IMR-90 (cell line): Measurements from ENCODE around the gene SIN3B. TPM values are rescaled to one million over a fixed set of nuclear protein-coding genes. Genes with fewer than 3 reads are reported as not detected.

Source experiments
- ATAC-seq: fragments of 200-7000 bp; cut with Tn5 transposase; 2 replicates; pipeline ENCODE4 v1.9.1; 2020; ENCODE audit warnings: low read depth, mild to moderate bottlenecking, moderate library complexity
- BruUV-seq: library from RNA; stranded (reverse); fragments of 400-500 nt; replicated peaks from 2 replicates; lab custom pipeline; 2021; lab: Mats Ljungman, UMichigan
- CTCF ChIA-PET: fragments of 300-600 bp; formaldehyde crosslinking; extraction: SDS; loops from one replicate; lab custom pipeline; 2021; ENCODE audit warnings: antibody characterized with exemption; lab: Yijun Ruan, JAX
- POLR2A ChIA-PET: fragments of 300-600 bp; sonication (Branson Sonifier 250); formaldehyde crosslinking; loops from one replicate; lab custom pipeline; 2022; ENCODE audit warnings: antibody characterized with exemption; ENCODE audit not compliant: unreplicated experiment; lab: Charles Lee
- DNase-seq: peaks from one replicate; pipeline ENCODE4 v3.0.0; 2013
- H2AFZ ChIP-seq: replicated peaks from 2 replicates; pipeline ENCODE3; 2013; ENCODE audit warnings: low read length, mild to moderate bottlenecking; ENCODE audit not compliant: poor library complexity
- H2AK5ac ChIP-seq: 2 replicates; pipeline ENCODE4 v1.6.1; 2013; ENCODE audit warnings: low read depth, low read length, inconsistent platforms
- H2AK9ac ChIP-seq: replicated peaks from 2 replicates; pipeline ENCODE3; 2013; ENCODE audit warnings: mild to moderate bottlenecking, low read depth, low read length, moderate library complexity; ENCODE audit not compliant: poor library complexity
- H2BK120ac ChIP-seq: 2 replicates; pipeline ENCODE4 v1.6.1; 2013; ENCODE audit warnings: low read depth, low read length, inconsistent platforms
- H2BK15ac ChIP-seq: 3 replicates; pipeline ENCODE4 v1.6.1; 2013; ENCODE audit warnings: low read depth, low read length, inconsistent platforms
- H2BK20ac ChIP-seq: 2 replicates; pipeline ENCODE4 v1.6.1; 2013; ENCODE audit warnings: low read depth, mild to moderate bottlenecking, inconsistent platforms, low read length, moderate library complexity
- H2BK5ac ChIP-seq: 2 replicates; pipeline ENCODE4 v1.6.1; 2013; ENCODE audit warnings: mild to moderate bottlenecking, low read depth, low read length, inconsistent platforms; ENCODE audit not compliant: poor library complexity, severe bottlenecking
- H3K14ac ChIP-seq: replicated peaks from 2 replicates; pipeline ENCODE4 v1.6.1; 2013; ENCODE audit warnings: low read depth, low read length, inconsistent platforms
- H3K18ac ChIP-seq: 2 replicates; pipeline ENCODE4 v1.6.1; 2013; ENCODE audit warnings: low read depth, low read length, control low read depth
- H3K23ac ChIP-seq: 2 replicates; pipeline ENCODE4 v1.6.1; 2013; ENCODE audit warnings: low read depth, low read length, inconsistent platforms
- H3K27ac ChIP-seq: 2 replicates; pipeline ENCODE4 v1.5.1; 2013; ENCODE audit warnings: mild to moderate bottlenecking, control low read depth, low read length; ENCODE audit not compliant: insufficient read depth
- H3K27me3 ChIP-seq: 2 replicates; pipeline ENCODE4 v1.6.1; 2013; ENCODE audit warnings: low read length; ENCODE audit not compliant: control insufficient read depth, insufficient read depth
- H3K36me3 ChIP-seq: 2 replicates; pipeline ENCODE4 v1.6.1; 2013; ENCODE audit warnings: low read length, mixed read lengths; ENCODE audit not compliant: control insufficient read depth, insufficient read depth
- H3K4ac ChIP-seq: 2 replicates; pipeline ENCODE4 v1.6.1; 2013; ENCODE audit warnings: low read depth, low read length, inconsistent platforms
- H3K4me1 ChIP-seq: 2 replicates; pipeline ENCODE4 v1.6.1; 2013; ENCODE audit warnings: low read length, mixed read lengths; ENCODE audit not compliant: control insufficient read depth, insufficient read depth
- H3K4me2 ChIP-seq: 2 replicates; pipeline ENCODE4 v1.6.1; 2013; ENCODE audit warnings: low read depth, mild to moderate bottlenecking, control low read depth, low read length, moderate library complexity
- H3K4me3 ChIP-seq: 2 replicates; pipeline ENCODE4 v1.5.1; 2013; ENCODE audit warnings: low read depth, mild to moderate bottlenecking, control low read depth, low read length, moderate library complexity; ENCODE audit not compliant: insufficient read depth
- H3K56ac ChIP-seq: 2 replicates; pipeline ENCODE4 v1.6.1; 2013; ENCODE audit warnings: low read length, inconsistent platforms; ENCODE audit not compliant: insufficient read depth; ENCODE audit errors: extremely low read depth
- H3K79me1 ChIP-seq, 2 experiments: 2 replicates each; pipeline ENCODE4 v1.6.1; 2013; ENCODE audit warnings: low read length in 2 of 2, inconsistent platforms in 1 of 2, low read depth in 1 of 2
- H3K9ac ChIP-seq: 2 replicates; pipeline ENCODE4 v1.6.1; 2013; ENCODE audit warnings: low read depth, low read length, control low read depth
- H3K9me1 ChIP-seq: 2 replicates; pipeline ENCODE4 v1.6.1; 2013; ENCODE audit warnings: low read length, inconsistent platforms; ENCODE audit not compliant: insufficient read depth
- H3K9me3 ChIP-seq: 2 replicates; pipeline ENCODE4 v1.6.1; 2013; ENCODE audit warnings: low read length; ENCODE audit not compliant: control insufficient read depth, insufficient read depth
- H4K20me1 ChIP-seq: 2 replicates; pipeline ENCODE4 v1.6.1; 2013; ENCODE audit warnings: low read length, inconsistent platforms; ENCODE audit not compliant: insufficient read depth
- H4K5ac ChIP-seq: 2 replicates; pipeline ENCODE4 v1.6.1; 2013; ENCODE audit warnings: mild to moderate bottlenecking, low read depth, low read length, control low read depth
- H4K8ac ChIP-seq, 2 experiments: 2 replicates each; pipeline ENCODE4 v1.6.1; 2013; ENCODE audit warnings: low read depth in 2 of 2, low read length in 2 of 2, control low read depth in 1 of 2, inconsistent platforms in 1 of 2
- H4K91ac ChIP-seq: 2 replicates; pipeline ENCODE4 v1.6.1; 2013; ENCODE audit warnings: low read depth, low read length, inconsistent platforms; ENCODE audit not compliant: insufficient read depth
- BHLHE40 ChIP-seq: fragments of 150-350 bp; IDR thresholded peaks from 2 replicates; pipeline ENCODE4 v1.6.1; 2016; ENCODE audit warnings: mild to moderate bottlenecking, low read depth, low read length
- CEBPB ChIP-seq: IDR thresholded peaks from 2 replicates; pipeline ENCODE4 v1.6.1; 2012; ENCODE audit warnings: low read depth, low read length, improper control_type of control experiment
- CHD1 ChIP-seq: IDR thresholded peaks from 2 replicates; pipeline ENCODE4 v1.6.1; 2012; ENCODE audit warnings: low read depth, low read length, improper control_type of control experiment
- CTCF ChIP-seq: conservative IDR thresholded peaks from 2 replicates; pipeline ENCODE4 v1.5.1; 2012; ENCODE audit warnings: mild to moderate bottlenecking, low read depth, low read length, improper control_type of control experiment
- MAFK ChIP-seq: IDR thresholded peaks from 2 replicates; pipeline ENCODE4 v1.6.1; 2012; ENCODE audit warnings: low read depth, low read length, improper control_type of control experiment
- MXI1 ChIP-seq: IDR thresholded peaks from 2 replicates; pipeline ENCODE4 v1.6.1; 2012; ENCODE audit warnings: low read depth, mild to moderate bottlenecking, low read length, moderate library complexity, borderline replicate concordance
- NFE2L2 ChIP-seq: fragments of 150-350 bp; IDR thresholded peaks from 2 replicates; pipeline ENCODE4 v1.6.1; 2016; ENCODE audit warnings: low read depth, mild to moderate bottlenecking, low read length
- RAD21 ChIP-seq: IDR thresholded peaks from 2 replicates; pipeline ENCODE4 v1.6.1; 2012; ENCODE audit warnings: low read length, improper control_type of control experiment
- RFX5 ChIP-seq: IDR thresholded peaks from 2 replicates; pipeline ENCODE4 v1.8.0; 2012; ENCODE audit warnings: low read depth, mild to moderate bottlenecking, low read length, moderate library complexity
- WGBS, 2 experiments: methylation state at CpG; one replicate each; pipeline versions ENCODE4 v1.1.5 to v1.1.7; 2013; ENCODE audit warnings: missing lambda C conversion rate in 2 of 2; ENCODE audit not compliant: insufficient read length in 1 of 2; ENCODE audit errors: extremely low coverage in 2 of 2; 5-methylcytosine and 5-hydroxymethylcytosine counted together
- dilution Hi-C: fragments of 300-500 bp; cut with HindIII; formaldehyde crosslinking; loops from one replicate; pipeline ENCODE4 v1.14.3; 2018; ENCODE audit warnings: low sequenced_read_pairs; ENCODE audit not compliant: unreplicated experiment
- in situ Hi-C: fragments of 300-500 bp; cut with MboI; formaldehyde crosslinking; loops from 3 replicates; pipeline ENCODE4 v1.14.3; 2019; ENCODE audit warnings: low sequenced_read_pairs, inconsistent platforms, mixed read lengths
- intact Hi-C: fragments of 100-400 bp; cut with micrococcal nuclease; formaldehyde crosslinking; loops from 2 replicates; pipeline ENCODE4 v1.10.0; 2022
- polyA plus RNA-seq, 3 experiments: library from polyadenylated mRNA; depleted of rRNA; stranded (reverse); fragments of >200 nt; gene quantifications; 2 replicates each; pipeline ENCODE4 v1.2.3, GENCODE V29; 2012; ENCODE audit warnings: low replicate concordance in 1 of 3
- total RNA-seq: library from RNA; depleted of rRNA; stranded (reverse); fragments of >200 nt; gene quantifications from 2 replicates; pipeline ENCODE4 v1.2.3, GENCODE V29; 2012
- TF ChIP-seq, protein P1 (sequence below): fragments of 150-350 bp; IDR thresholded peaks from 2 replicates; pipeline ENCODE4 v1.6.1; 2017; ENCODE audit warnings: mild to moderate bottlenecking, antibody characterized with exemption, low read length, low read depth
- TF ChIP-seq, protein P2 (sequence below): fragments of 150-350 bp; IDR thresholded peaks from 2 replicates; pipeline ENCODE4 v1.6.1; 2016; ENCODE audit warnings: low read depth, mild to moderate bottlenecking, low read length, moderate library complexity, borderline replicate concordance

Gene SIN3B
- total and polyA plus RNA-seq, 2 of the 4 experiments (the other 2 are of a cell fraction): 7.9 to 40.0 TPM

DNA sequence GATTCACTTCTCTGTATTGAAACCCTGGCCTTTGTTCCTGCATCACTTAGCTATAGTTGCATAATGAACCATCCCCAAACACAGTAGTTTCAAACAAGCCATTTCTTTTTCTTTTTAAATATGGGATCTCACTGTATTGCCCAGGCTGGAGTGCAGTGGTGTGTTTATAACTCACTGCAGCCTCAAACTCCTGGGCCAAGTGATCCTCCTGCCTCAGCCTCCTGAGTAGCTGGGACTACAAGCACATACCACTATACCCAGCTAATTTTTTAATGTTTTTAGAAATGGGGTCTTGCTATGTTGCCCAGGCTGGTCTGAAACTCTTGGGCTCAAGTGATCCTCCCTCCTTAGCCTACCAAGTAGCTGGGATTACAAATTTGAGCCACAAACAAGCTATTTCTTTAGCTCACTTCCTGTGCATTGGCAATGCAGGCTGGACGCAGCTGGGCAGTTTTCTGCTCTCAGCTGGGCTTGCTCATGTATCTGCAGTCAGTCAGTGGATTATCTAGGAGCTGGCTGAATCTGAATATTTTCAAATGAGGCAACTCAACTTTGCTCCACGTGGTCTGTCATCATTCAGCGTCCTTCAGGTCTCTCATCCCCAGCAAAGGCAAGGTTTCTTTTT is 49.5 kb upstream of the SIN3B start:
- dilution Hi-C loops (no loop called here), in situ Hi-C loops (no loop called here), intact Hi-C loops (loop anchor here (2.0 to 10.0 kb wide), 3 partner anchors 68 to 505 kb away; partner anchors contain the start of gene ANKLE1)
- Histone ChIP-seq H2AK9ac (no peak overlapping the region), H3K18ac (no peak overlapping the region), H4K20me1 (no peaks in the 10 kb centered on the region), H3K23ac (no peak overlapping the region), H4K91ac (no peak overlapping the region), H3K27ac (no peak overlapping the region), H3K36me3 (no peaks in the 10 kb centered on the region), H3K14ac (no peak overlapping the region), H3K4me2 (no peak overlapping the region), H3K9me1 (no peaks in the 10 kb centered on the region), H2BK20ac (no peak overlapping the region), H2AFZ (no peak overlapping the region), H3K4me1 (no peaks in the 10 kb centered on the region), H2BK5ac (no peak overlapping the region), H2AK5ac (no peak overlapping the region), H2BK120ac (no peak overlapping the region), H4K5ac (no peak overlapping the region), H4K8ac (no peak overlapping the region), H3K4ac (no peak overlapping the region), H3K9ac (no peak overlapping the region), H3K9me3 (no peaks in the 10 kb centered on the region), H3K27me3 (peaks cover 3% of the 10 kb centered on the region; the same call in 1 of the 2 replicates), H2BK15ac (no peak overlapping the region), H3K79me1 (no peaks in the 10 kb centered on the region), H3K4me3 (no peak overlapping the region), H3K56ac (no peak overlapping the region)
- ChIA-PET CTCF (interaction anchor here (1.2 to 1.3 kb wide), 2 partner anchors 126 to 273 kb away, joined by 4 to 5 read pairs; no protein-coding TSS in a partner anchor), POLR2A (no interaction called here)
- no CpG with 5 or more reads among the region's 3 CpGs for WGBS, 2 experiments
- TF ChIP-seq BHLHE40 (no peak), MAFK (no peak), CHD1 (no peak), RAD21 (no peak), MXI1 (no peak), NFE2L2 (no peak), RFX5 (no peak), CEBPB (no peak), CTCF (no peak)
- TF ChIP-seq, protein P1, sequence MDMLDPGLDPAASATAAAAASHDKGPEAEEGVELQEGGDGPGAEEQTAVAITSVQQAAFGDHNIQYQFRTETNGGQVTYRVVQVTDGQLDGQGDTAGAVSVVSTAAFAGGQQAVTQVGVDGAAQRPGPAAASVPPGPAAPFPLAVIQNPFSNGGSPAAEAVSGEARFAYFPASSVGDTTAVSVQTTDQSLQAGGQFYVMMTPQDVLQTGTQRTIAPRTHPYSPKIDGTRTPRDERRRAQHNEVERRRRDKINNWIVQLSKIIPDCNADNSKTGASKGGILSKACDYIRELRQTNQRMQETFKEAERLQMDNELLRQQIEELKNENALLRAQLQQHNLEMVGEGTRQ: no peak
- TF ChIP-seq, protein P2, sequence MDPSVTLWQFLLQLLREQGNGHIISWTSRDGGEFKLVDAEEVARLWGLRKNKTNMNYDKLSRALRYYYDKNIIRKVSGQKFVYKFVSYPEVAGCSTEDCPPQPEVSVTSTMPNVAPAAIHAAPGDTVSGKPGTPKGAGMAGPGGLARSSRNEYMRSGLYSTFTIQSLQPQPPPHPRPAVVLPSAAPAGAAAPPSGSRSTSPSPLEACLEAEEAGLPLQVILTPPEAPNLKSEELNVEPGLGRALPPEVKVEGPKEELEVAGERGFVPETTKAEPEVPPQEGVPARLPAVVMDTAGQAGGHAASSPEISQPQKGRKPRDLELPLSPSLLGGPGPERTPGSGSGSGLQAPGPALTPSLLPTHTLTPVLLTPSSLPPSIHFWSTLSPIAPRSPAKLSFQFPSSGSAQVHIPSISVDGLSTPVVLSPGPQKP: no peak
- DNase-seq (no peak), ATAC-seq (no peak)
- no TSS peak for BruUV-seq
